Liver (tissue), 3 donors: ENCODE measurements around the gene USP49.
"Not testable (repeated sequence)": the region's sequence is repeated elsewhere in the genome, so short reads cannot be mapped to it uniquely, and the experiment has no call there.

Source experiments
- ATF3 ChIP-seq: IDR thresholded peaks from 2 replicates; pipeline ENCODE4 v1.6.1; 2016; ENCODE audit warnings: antibody characterized with exemption
- CTCF ChIP-seq: fragments of 150-350 bp; IDR thresholded peaks from 2 replicates; pipeline ENCODE4 v1.5.1; 2017; ENCODE audit warnings: improper control_type of control experiment, low read depth, low read length; ENCODE audit not compliant: missing input control
- FOXA1 ChIP-seq: IDR thresholded peaks from 2 replicates; pipeline ENCODE4 v1.6.1; 2016; ENCODE audit warnings: antibody characterized with exemption
- YY1 ChIP-seq: IDR thresholded peaks from 2 replicates; pipeline ENCODE4 v1.6.1; 2016; ENCODE audit warnings: antibody characterized with exemption, mild to moderate bottlenecking
- TF ChIP-seq, protein P1 (sequence below): IDR thresholded peaks from 2 replicates; pipeline ENCODE4 v1.6.1; 2016; ENCODE audit warnings: antibody characterized with exemption, mild to moderate bottlenecking
- TF ChIP-seq, protein P2 (sequence below): IDR thresholded peaks from 2 replicates; pipeline ENCODE4 v1.6.1; 2016; ENCODE audit warnings: antibody characterized with exemption
- donor health status: healthy.
- donor health status: healthy.

DNA sequence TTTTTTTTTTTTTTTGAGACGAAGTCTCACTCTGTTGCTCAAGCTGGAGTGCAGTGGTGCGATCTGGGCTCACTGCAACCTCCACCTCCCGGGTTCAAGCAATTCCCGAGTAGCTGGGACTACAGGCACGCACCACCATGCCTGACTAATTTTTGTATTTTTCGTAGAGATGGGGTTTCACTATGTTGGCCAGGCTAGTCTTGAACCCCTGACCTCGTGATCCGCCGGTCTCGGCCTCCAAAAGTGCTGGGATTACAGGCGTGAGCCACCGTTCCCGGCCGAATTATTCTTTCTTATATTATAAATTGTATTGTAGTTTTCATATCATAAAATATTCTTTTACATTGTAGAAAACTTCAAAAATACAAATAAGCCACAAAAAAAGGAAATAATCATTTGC lies 47.7 kb upstream of the USP49 start:
- TF ChIP-seq, protein P1, sequence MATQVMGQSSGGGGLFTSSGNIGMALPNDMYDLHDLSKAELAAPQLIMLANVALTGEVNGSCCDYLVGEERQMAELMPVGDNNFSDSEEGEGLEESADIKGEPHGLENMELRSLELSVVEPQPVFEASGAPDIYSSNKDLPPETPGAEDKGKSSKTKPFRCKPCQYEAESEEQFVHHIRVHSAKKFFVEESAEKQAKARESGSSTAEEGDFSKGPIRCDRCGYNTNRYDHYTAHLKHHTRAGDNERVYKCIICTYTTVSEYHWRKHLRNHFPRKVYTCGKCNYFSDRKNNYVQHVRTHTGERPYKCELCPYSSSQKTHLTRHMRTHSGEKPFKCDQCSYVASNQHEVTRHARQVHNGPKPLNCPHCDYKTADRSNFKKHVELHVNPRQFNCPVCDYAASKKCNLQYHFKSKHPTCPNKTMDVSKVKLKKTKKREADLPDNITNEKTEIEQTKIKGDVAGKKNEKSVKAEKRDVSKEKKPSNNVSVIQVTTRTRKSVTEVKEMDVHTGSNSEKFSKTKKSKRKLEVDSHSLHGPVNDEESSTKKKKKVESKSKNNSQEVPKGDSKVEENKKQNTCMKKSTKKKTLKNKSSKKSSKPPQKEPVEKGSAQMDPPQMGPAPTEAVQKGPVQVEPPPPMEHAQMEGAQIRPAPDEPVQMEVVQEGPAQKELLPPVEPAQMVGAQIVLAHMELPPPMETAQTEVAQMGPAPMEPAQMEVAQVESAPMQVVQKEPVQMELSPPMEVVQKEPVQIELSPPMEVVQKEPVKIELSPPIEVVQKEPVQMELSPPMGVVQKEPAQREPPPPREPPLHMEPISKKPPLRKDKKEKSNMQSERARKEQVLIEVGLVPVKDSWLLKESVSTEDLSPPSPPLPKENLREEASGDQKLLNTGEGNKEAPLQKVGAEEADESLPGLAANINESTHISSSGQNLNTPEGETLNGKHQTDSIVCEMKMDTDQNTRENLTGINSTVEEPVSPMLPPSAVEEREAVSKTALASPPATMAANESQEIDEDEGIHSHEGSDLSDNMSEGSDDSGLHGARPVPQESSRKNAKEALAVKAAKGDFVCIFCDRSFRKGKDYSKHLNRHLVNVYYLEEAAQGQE, result not testable (repeated sequence)
- TF ChIP-seq ATF3, CTCF, YY1, FOXA1: not testable (repeated sequence)
- TF ChIP-seq, protein P2, sequence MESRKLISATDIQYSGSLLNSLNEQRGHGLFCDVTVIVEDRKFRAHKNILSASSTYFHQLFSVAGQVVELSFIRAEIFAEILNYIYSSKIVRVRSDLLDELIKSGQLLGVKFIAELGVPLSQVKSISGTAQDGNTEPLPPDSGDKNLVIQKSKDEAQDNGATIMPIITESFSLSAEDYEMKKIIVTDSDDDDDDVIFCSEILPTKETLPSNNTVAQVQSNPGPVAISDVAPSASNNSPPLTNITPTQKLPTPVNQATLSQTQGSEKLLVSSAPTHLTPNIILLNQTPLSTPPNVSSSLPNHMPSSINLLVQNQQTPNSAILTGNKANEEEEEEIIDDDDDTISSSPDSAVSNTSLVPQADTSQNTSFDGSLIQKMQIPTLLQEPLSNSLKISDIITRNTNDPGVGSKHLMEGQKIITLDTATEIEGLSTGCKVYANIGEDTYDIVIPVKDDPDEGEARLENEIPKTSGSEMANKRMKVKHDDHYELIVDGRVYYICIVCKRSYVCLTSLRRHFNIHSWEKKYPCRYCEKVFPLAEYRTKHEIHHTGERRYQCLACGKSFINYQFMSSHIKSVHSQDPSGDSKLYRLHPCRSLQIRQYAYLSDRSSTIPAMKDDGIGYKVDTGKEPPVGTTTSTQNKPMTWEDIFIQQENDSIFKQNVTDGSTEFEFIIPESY, result not testable (repeated sequence)
